Inflammatory macrophage (primary cell): ENCODE measurements around the gene SLC38A10.

Experiments
- DNase-seq, 2 donors: peaks; one replicate each; pipeline ENCODE4 v3.0.0-alpha.2; 2020 to 2022

SLC38A10 gene

DNA sequence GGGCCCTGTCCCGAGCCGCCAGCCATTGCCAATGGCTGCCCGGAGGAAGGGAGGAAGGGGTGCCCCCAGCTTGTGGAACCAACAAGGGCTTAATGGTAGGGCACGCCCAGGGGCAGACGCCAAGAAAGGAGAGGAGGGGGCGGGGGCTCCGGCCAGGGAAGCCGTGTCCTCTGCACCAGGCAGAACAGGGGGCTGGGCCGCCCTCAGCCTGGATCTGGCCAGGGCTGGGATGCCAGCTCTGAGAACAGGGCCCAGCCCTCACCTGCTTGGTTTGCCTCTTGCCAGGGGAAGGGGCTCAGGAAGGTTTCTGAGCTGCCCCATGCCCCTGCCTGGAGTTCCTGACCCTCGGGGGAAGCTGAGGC is 35.8 kb upstream of the SLC38A10 start:
- no peak for DNase-seq

DNA sequence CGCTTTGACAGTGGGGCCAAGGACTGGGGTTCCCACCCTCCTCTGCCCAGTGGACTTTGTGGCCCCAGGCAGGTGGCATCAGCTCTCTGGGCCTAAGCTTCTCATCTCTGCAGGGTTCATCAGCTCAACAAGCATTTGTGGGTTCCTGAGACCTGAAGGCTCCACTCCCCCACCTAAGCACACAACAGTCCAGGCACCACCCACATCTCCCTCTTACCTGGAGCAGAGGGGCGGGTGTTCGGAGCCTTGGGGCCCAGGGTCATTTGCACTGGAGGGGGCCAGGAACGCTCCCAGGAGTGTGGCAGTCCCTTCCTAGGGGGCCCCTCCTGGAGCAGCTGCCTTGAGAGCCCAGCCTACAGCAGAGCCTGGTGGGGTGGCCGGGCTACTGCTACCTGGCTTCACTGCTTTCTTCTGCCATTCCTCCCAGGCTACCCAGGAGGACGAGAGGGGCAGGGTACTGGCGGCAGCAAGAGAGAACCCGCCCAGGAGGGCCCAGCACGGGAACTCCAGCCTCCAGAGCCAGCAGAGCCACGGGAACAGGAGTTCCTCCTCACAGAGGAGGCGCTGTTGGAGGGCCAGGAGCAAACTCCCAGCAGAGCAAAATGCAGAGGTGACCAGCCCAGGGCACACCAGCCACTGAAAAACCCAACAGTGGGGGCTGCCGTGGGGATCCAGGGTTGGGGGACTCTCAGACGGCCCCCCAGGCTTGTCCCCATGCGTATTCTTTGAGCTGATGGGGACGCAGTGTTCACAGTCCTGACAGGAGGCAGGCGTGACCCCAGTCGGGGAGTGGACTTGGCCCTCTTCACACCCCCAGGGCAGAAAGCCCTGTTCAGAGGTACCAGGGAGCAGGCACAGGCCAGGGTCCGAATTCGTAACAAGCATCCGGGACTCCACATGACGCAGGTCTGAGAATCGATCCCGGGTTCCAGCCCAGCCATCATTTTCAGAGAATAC is 35.1 kb upstream of the SLC38A10 start:
- DNase-seq, result peak; percentile 23 to 55

DNA sequence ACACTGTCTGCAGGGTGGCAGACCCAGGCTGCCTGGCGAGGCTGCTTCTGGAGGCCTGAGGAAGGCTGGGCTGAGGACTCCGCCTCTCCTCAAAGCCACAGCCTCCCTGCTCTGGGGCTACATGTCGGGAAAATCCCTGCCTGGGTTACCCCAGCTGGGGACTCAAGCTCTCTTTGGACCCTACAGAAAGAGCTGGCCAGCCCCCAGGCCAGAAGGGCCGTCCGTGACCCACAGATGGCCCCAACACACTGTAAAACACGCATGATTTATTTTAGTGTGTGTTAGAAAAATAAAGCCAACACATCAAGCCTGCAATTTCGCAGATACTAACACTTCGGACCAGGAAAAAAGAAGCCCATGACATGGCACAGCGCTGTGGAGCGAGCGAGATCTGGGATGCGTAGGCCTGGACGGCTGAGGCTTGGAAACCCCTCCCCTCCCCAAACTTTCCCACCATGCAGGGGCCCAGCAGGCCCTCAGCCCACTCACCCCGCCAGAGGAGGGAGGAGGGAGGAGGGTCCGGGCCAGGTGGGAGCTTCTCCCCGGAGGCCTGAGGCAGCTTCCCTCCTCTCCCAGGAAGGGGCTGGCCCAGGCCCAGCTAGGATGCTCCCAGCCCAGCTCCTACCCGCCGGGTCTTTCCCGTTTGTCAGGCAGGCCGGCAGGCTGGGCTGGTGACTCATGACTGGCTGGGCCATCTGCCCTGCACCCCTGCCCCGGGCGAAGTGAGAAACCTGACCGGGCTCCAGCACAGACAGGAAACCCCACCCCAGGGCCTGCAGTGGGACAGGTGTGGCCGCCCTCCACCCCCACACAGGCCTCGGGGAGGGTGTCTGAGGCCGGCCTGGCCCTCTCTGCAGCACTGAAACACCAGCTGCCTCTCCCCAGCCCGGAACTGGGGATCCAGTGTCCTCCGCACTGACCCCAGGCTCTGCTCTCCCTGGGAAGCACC is 34.1 kb upstream of the SLC38A10 start:
- peak; percentile 33 to 47 for DNase-seq

DNA sequence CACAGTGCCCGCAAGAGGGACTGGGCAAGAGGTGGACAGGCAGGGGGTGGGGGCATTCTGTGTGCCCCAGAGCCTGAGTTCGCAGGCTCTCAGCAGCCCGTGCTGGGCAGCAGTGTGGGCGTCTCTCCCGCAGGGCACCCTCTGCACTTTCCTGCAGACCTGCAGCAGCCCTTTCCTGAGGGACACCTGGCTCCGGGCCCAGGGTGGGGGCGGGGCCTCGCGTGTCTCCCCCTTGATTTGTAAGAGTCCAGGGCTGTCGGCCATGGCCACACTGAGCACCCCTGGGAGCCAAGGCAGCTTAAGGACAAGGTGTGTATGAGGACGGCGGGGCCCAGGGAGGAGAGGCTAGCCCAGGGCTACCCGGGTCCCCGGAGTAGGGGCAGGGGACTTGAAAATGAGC is 33.4 kb upstream of the SLC38A10 start:
- no peak for DNase-seq

DNA sequence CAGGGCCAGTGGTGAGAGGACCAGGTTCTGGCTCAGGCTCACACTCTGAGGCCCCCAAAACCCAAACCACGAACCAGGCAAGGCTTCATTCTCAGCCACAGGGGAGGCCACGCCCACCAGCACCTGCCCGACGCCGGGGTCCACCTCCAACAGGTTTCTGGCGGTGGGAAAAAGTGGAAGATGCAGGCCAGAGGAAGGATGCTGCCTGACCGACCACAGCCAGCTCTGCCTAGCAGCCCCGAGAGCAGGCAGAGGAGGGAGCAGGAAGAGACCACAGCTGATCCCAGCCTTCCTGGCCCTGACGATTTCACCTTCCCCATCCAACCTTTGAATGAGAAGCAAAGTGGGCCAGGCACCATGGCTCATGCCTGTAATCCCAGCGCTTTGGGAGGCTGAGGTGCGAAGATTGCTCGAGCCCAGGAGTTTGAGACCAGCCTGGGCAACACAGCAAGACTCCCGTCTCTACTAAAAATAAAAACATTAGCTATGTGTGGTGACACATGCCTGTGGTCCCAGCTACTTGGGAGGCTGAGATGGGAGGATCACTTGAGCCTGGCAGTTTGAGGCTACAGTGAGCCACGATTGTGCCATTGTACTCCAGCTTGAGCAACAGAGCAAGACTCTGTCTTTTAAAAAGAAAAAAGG is 30.7 kb upstream of the SLC38A10 start:
- peak in 1 of 2 donors; percentile 35 for DNase-seq

DNA sequence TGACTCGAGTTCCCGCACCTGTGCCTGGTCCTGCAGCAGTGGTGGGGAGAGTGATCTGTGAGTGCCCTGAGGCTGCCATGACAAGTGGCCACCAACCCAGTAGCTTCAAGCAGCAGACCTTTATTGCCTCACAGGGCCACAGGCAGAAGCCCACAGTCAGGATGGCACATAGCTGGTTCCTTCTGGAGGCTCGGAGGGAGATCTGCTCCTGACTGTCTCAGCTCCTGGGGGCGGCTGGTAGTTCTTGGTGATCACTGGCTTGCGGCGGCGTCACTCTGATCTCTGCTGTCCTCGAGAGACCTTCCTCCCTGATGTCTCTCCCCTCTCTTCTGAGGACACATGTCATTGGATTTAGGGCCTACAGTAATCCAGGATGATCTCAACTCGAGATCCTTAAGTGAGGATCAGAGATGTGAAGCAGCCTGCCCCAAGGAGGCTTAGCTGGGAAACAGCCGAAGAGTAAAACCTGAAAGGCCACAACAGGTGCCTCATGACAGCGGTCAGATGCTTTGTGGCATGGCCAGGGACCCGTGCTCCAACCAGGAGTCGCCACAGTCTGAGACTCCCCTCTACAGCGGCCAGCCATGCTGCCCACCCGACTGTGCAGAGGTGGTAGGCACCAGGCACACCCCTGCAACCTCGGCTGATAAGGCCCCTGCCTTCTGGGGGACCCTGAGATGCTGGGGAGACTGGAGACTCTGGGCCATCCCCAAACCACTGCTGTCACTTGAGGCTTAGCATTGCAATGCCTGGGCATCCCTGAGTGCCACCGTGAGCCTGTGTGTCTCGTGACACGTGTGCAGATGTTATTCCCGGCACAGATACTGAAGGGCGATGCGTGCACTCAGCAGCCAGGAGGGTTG is 30.0 kb upstream of the SLC38A10 start:
- peak; percentile 22 to 59 for DNase-seq

DNA sequence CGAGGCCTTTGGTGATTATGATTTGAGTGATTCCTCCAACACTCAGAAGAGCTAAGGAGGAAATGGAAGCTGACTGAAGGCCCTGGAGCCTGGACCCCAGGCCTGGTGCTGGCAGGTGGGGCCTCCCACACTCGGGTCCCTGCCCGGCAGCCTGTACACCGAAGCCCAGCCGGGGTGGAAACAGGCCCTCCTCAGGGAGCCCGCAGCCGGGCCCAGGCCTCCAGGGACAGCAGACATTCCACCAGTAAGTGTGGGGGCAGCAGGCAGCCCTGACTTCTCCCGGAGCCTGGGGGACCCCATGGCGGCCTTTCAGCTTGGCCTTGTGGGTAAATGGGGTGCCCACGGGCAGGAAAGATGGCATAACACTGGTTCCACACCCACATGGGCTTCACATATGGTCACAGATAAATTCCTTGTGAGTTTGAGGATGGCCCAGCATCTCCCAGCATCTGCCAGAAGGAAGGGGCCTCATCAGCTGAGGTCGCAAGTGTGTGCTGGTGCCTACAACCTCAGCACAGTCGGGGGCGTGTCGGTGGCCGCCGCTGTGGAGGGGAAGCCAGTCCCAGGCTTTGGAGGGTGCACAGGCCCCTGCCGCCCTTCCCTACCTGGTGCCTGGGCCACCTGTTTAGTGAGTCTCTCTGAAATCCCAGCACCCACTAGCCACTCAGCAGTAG is 29.2 kb upstream of the SLC38A10 start:
- DNase-seq, result no peak

DNA sequence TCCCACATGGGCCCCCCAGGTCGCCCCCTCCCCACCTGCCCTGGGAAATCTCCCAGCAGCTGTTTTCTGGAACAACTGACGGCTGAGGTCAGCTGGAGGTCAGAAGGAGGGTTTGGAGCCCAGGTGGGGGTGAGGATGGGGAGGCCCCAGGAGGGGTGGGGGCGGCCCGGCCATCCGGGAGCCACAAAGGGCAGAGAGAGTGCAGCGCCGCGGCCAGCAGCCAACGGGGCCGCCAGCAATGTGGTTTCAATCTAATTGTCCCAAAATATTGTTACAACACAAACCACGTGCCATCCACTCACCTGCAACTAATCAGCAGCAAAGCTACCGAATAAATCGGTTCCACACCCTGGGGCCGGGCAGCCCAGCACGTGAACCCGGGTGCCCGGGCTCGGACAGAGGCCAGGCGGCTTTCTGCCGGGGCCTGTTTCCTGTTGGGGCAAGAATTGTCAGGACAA is 28.3 kb upstream of the SLC38A10 start:
- DNase-seq, result no peak

DNA sequence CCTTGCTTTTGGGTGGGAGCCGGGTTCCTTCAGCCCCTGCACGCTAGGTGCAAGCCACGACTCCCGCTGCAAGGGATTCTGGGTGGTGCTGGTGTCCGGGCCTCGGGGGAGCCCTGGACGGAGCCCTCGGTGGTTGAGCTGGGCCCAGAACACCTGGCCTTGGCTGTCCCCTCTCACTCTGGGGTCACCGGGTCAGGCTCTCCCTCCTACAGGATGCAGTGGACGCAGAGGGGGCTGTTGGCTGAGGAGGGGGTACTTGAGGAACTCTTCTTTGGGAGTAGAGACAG is 27.9 kb upstream of the SLC38A10 start:
- DNase-seq, result no peak

DNA sequence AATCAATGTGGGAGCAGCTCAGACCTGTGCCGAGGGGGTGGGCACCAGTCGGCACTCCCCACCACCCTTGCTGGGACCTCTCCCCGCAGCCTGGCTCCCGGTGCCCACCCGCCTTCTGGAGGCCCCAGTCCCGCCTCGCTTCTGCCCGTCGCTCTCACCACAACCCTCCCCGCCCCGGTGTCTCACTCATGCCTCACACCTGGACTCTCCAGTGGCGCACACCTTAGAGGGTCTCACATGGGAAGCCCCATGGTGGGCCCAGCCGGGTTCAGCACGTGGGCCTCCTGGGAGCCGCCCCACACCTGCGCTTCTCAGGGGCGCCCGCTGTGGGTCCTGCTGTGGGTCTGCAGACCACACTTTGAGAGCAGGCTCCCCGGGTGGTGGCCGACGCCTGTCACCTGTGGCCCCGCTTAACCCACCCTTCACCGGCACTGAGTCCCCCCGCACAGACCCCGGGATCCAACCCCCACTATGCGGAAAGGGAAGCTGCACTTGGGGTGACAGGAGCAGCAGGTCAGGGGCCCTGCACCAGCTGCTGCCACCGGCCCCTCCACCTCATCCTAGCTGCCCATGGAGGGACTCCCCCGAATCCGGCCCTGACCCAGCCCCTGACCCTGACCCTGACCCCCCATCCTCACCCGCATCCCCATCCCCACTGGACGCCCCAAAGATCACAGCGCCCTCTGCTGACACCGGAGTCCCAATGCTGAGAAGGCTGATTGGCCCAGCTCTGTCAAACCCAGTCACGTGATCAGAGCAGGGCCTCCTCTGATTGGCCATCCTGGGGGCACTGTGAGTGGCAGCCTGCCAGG is 27.4 kb upstream of the SLC38A10 start:
- DNase-seq, result peak in 1 of 2 donors; percentile 27

DNA sequence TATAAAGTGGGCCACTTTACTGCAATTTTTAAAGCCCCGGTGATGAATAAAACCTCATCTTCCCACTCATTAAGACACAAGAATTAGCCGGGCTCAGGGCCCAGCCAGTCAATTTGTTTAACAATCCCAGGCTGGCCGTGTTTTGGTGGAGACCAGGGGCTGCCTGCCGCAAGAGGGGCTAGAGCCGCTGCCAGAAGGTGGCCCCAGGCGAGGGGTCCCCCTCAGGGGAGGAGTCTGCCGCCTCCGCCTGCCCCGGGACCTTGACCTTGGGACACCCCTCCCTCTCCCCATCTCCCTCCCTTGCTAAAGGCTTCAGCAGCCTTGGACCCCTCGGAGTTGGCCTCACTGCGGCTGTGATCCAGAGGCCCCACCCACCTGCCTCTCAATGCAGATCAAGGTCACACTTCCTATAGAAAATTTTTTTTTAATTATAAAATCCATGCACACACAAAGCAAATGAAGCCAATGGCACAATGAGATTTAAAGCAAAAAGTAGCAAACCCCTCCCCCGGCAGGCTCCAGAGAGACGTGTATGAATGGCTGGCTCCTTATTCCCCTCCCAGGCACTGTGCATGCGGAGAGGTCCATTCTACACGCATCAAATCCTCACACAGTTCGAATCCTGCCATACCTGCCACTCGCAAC is 23.0 kb upstream of the SLC38A10 start:
- DNase-seq, result no peak

DNA sequence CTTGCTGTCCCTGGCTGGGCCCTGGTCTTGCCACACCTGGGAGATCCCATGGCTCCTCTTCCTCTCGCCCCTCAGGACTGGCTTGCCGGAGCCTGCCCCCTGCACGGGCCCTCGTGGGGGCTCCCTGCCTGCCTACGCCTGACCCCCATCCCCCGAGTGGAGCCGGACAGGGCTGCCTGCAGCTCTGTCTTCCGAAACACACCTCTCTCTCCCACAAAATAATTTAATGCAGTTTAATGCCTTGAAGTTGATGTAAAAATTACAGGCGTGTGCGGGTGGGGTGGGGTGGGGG is 22.4 kb upstream of the SLC38A10 start:
- DNase-seq, result no peak

DNA sequence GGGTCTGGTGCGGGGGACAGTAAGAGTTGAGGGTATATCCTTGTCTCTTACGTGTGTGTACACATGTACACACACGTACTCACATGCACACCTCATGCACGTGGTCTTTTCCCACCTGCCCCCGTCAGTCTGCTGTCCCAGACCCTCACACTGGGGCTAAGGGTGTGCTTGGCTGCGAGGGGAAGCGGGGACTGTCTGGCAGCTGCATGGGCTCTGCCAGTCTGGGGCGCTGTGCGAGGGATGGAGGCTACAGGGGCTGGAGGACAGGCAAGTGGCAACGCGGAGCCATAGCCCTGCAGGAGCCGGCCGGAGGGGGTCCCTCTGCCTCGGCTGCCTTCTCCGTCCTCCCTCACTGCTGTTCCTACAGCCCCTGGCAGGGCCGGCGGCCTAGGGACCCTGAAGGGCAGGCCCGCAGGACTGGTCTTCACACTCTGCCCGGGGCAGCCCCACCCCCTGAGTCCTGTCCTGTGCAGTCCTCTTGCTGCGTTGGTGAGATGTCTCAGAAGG is 20.8 kb upstream of the SLC38A10 start:
- DNase-seq, result no peak

DNA sequence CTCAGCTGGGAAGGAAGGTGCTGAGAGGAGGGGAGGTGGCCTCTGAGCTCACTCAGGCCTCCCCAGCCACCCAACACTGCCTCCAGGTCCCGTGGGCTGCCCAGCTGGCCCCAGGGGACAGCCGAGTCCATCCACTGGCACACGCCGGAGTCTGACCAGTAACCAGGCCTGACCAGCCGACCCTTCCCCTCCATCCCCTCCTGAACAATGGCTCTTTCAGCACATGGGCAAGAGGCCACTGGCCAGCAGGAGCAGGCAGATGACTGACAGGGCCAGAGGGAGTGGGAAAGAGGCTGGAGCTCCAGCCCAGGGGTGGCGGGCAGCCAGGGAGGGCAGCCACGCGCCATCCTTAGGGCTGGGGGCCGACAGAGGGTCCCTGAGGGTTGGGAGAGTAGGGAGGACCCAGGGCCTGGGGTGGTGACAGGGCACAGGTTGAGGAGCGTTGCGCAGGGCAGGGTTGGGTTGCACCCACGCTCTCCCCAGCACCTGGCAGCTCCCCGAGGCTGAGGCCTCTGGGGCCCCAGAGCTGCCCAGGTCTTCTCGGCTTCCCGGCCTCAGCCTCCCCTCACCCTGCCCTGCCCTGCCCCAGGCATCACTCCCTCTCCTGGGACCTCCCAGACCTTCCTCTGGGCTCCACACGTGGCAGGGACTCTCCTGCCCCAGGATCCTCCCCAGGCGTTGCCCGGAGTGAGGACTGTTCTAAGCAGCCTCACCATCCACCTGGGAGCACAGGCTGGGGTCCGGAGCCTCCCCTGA is 20.2 kb upstream of the SLC38A10 start:
- DNase-seq, result no peak

DNA sequence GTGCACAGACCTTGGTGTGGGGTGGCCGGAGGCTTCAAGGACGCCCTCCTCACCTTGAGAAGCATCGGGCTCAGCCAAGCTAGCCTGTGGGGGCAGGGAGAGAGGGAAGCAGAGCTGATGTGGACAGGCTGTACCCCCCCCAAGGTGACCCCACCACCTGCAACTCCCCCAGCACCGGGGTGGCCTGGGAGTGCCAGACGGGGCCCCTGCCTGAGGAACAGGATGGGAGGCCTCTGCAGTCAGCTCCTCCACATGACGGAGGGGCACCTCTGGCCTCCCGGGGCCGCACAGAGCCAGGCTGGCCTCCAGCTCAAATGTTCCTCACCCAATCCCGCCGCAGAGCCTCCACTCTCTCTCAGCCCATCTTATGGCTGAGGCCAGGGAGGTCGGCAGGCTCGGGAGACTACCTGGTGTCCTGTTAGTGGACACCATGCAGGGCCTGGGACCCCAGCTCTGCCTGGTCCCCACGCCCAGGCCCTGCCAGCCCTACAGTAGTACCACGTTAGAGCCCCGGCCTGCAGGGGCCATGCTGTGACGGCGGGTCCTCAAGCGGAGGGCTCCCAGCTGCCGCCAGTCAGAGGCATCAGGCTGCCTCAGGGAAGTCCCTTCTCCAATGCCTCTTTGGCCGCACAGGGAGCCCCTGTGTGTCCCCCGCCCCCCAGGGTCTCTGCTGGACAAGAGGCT is 19.4 kb upstream of the SLC38A10 start:
- no peak for DNase-seq

DNA sequence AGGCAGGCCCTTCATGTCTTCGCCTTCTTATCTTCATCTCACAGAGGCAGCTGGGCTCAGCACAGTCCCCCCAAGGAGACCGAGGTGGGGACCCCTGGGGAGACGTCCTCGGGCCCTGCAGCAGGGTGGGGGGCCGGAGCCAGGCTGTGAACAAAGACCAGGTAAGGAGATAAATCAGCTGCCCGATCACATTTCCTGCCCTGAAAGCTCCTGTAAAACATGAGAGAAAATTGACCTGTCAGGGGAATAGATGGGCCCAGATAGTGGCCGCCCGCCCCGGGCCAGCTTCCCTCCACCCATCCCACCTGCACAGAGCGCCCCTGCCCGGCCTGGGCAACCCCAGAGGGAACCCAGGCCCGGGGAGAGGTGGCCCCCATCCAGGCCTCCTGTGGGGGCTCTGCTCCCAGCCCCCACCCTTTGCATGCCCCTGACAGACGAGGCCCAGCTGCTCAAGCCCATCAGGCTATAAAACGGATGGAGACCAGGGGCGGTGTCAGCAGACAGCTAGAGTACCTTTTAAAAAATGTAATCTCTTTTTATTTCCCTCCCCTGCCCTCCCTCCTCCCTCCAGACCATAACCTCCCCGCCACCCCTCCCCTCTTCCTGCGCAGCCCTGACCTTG is 18.8 kb upstream of the SLC38A10 start:
- no peak for DNase-seq

DNA sequence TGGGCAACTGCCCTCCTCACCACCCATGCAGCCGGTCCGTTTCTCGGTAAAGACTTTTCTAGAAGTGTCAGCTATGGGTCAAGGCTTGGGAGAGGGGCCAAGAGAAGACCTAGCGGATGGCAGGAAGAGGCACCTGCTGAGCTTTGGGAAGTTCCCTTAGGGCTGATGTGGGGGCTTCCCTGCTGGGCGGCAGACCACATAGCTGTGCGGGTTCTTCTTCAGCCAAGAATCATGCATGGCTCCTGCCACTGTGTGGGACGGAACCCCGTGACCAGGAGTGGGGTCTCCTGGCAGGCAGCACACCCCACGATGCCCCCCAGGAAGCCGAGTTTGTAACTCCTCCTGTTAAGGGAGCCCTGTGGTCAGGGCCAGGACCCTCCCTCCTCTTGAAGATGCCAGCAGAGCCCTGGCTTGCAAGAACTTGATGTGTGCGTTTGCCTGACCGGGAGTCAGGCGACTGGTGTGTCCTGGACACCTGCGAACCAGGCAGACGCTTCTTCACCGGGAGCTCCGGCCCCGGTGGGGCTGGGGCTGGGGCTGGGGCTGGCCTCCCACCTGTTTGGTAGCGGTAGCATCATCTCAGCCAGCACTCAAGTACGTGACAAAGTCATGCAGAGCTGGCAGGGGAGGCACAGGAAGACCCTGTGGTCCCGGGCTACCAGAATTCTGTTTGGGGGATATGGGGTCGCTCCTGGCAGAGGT is 17.7 kb upstream of the SLC38A10 start:
- DNase-seq, result no peak

DNA sequence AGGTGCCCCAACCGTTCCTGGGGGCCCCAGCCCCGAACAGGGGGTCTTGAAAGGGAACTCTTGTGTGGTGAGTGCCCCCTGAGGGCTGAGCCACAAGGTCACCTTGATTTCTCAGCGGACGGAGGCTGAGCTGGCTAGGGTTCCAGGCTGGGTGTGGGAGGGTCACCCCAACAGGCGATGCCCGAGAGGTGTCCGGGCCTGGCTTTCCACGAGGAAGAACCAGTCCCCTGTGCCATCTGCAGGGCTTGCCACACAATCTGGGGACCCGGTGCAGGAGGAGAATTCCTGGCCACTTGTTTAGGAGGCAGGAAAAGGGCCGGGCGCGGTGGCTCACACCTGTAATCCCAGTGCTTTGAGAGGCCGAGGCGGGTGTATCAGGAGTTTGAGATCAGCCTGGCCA is 16.8 kb upstream of the SLC38A10 start:
- DNase-seq, result no peak
